GM18498 (cell line): ENCODE results near the gene KMT2C.
"Not testable (repeated sequence)": the region's sequence is repeated elsewhere in the genome, so short reads cannot be mapped to it uniquely, and the experiment has no call there.

Source experiments
- ATAC-seq: cut with Tn5 transposase; IDR thresholded peaks from one replicate; pipeline ENCODE4 v1.9.1; 2021; ENCODE audit warnings: mild to moderate bottlenecking, moderate library complexity; ENCODE audit not compliant: unreplicated experiment

KMT2C gene

GRCh38 chr7:152435384-152436110 lies at the start of gene KMT2C:
Gene KMT2C (minus strand): TSS chr7:152436003. CDS start chr7:152435786, 217 bp downstream.
- peak; percentile 11 for ATAC-seq

- ATAC-seq: no peak
These were observed 45.3 kb upstream of the KMT2C start for GRCh38 chr7:152481082-152481481.

GRCh38 chr7:152480664-152481063 lies 44.9 kb upstream of the KMT2C start:
- no peak for ATAC-seq

DNA sequence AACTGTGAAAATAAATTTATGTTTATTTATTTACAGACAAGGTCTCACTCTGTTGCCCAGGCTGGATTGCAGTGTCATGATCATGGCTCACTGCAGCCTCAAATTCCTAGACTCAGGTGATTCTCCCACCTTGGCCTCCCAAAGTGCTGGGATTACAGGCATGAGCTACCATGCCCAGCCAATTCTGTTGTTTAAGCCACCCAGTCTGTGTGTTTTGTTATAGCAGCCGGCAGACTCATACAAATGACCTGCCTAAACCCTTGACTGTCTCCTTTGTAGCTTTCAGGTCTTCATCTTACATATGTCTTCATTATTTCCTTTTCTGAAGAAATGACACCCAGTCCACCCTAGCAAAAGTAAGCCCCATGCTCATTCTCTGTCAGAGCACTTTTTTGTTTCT lies 43.8 kb upstream of the KMT2C start:
- ATAC-seq: no peak

DNA sequence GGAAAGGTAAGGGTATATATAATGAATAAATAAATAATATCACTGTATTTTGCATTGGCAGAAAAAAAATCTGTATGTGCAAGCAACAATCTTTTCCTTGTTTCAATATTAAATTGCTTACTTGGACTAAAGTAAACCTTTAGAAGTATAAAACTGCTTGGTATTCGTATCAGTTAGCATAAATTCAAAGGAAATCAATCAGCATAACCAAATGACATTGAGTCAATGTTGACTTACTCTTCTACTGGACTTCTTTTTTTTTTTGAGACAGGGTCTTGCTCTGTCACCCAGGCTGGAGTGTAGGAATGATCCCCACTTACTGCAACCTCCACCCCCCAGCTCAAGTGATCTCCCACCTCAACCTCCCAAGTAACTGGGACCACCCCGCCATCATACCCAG lies 42.3 kb upstream of the KMT2C start:
- ATAC-seq: no peak

GRCh38 chr7:152477079-152477478 lies 41.3 kb upstream of the KMT2C start:
- no peak for ATAC-seq

DNA sequence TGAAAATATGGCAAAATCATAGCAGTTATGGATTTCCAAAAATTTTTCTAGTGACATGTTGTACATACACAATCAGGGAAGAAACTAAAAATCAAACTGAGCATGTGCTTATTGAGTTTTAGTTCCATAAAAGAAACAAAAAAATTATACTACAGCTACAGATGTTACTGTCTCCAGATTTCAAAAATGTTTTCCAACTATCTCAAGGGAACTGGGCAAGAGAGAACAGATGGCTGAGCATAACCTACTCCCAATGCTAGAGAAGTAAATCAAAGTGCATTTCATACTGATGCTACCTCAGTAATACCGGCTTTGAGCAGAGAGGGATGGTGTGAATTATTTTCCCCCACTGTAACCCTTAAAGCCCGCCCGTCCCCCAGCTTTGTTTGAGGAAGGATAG lies 40.7 kb upstream of the KMT2C start:
- no peak for ATAC-seq

GRCh38 chr7:152471023-152471620 lies 35.3 kb upstream of the KMT2C start:
- ATAC-seq: not testable (repeated sequence)

GRCh38 chr7:152470251-152471022 lies 34.6 kb upstream of the KMT2C start:
- not testable (repeated sequence) for ATAC-seq

GRCh38 chr7:152469576-152469975 lies 33.8 kb upstream of the KMT2C start:
- not testable (repeated sequence) for ATAC-seq

GRCh38 chr7:152467225-152467624 lies 31.4 kb upstream of the KMT2C start:
- no peak for ATAC-seq

GRCh38 chr7:152465119-152465387 lies 29.2 kb upstream of the KMT2C start:
- ATAC-seq: no peak

DNA sequence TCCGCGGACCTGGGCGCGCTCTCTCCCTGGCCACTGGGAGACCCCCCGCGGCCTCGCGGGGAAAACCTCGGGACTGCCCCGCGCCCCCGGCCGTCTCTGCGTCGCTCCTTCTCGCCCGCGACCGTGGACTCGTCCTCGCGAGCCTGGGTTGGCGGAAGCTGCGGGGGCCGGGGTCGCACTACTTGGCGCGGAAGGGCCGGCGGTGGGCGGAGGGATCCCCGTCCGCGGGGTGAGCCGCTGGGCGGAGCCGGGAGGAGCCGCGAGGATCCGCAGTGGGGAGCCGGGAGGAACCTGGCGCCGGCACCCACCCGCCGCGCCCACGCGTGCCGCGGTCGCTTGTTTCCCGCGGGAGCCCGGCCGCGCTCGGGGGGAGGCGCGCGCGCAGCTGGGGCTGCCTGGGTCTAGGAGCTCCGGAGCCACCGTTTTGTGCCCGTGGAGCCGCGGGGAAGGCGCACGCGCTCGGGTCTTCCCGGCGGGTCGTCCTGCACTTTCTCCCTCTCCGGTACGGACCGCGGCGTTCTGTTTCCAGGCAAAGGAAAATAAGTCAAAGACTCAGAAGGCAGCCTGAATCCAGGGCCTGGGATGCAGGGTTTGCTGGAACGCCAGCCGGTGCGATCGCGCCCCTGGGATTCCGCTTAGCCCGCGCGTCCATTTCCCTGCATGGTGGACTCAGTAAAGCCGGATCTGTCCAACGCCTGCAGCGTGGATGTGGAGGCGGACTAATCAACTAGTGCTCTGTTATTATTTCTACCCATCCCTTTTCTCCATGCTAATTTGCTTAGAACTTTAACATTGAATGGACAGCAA lies 28.7 kb upstream of the KMT2C start:
- peak; percentile 41 for ATAC-seq

GRCh38 chr7:152463709-152464311 lies 28.0 kb upstream of the KMT2C start:
- peak; percentile 89 for ATAC-seq

GRCh38 chr7:152462995-152463708 lies 27.3 kb upstream of the KMT2C start:
- ATAC-seq: peak; percentile 16

DNA sequence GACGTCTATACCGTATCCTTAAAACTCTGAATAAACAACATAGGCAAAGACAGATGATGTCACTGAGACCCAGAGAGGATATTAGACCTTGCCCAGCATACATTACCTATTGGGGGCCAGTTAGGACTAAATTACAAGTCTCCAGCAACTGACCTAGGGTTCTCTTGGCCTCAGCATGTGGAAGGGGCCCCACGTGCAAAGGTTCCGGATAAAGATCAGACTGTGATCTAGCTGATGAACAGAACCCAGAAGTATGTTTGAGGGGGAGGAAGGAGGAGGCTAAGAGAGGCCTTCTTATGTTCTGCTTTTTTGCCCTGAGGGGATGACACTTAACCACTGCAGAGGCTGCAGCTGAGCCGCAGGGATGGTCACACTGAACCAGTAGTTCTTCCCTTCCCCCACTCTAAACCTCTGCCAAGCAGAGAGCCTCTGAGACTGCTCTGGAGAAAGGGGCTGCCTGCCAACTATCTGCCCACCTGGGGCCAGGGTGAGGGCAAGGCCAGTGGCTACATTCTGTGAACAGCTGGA lies 24.0 kb upstream of the KMT2C start:
- ATAC-seq: no peak

DNA sequence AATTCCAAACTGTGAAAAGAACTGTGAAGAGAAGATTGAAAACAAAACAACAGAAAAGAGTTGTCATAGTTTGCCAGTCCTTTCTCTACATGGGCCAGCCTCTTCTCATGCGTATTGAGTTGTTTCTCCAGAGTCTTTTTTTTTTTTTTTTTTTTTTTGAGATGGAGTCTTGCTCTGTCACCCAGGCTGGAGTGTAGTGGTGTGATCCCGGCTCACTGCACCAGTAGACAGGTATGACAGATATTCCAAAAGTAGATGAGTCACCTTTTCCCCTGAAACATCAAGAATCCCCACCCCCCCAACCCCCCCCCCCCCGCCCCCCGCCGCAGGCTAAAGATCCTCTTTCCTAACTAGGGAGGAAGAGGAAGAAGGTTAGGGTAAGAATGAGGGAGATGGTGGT lies 15.6 kb upstream of the KMT2C start:
- no peak for ATAC-seq

DNA sequence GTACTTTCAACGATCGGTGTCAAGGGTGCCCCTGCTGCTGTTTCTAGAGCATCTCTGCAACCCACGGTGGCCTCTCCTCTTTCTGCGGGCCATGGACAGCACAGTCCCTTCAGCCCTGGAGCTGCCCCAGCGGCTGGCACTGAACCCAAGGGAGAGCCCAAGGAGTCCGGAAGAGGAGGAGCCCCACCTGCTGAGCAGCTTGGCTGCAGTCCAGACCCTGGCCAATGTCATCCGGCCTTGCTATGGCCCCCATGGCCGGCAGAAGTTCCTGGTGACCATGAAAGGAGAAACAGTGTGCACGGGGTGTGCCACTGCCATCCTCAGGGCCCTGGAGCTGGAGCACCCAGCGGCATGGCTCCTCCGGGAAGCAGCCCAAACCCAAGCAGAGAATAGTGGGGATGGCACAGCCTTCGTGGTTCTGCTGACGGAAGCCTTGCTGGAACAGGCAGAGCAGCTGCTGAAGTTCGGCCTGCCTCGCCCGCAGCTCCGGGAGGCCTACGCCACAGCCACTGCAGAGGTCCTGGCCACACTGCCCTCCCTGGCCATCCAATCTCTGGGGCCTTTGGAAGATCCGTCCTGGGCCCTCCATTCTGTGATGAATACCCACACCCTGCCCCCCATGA lies 9.7 kb upstream of the KMT2C start:
- not testable (repeated sequence) for ATAC-seq

DNA sequence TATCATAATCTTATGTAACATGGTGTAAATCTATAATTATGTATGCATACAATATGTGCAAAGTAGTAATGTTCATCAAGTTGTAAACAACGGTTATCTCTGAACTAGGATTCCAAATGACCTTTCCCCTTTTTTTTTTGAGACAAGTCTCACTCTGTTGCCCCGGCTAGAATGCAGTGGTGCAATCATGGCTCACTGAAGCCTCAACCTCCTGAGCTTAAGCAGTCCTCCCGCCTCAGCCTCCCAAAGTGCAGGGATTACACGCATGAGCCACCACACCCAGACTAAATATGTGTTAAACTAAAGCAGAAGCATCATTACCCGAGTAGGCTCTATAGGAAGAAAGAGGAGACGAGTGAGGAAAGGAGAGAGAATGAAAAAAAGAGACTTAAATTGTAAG lies 7.8 kb upstream of the KMT2C start:
- ATAC-seq: no peak
